Astrocyte (in vitro differentiated cells and primary cell): ENCODE data around the gene EPDR1. TPM values are rescaled to one million over a fixed set of nuclear protein-coding genes. Genes with fewer than 3 reads are reported as not detected.

Experiments
- DNase-seq: peaks from one replicate; pipeline ENCODE4 v3.0.0-alpha.2; 2010; ENCODE audit warnings: low read depth
- FAIRE-seq: peaks from 2 replicates; lab custom pipeline; 2011; peaks lifted over from hg19 to GRCh38; lab: Jason Lieb, UNC
- H2AFZ ChIP-seq: 2 replicates; pipeline ENCODE4 v1.6.0; 2012; ENCODE audit warnings: low read depth, low read length, inconsistent platforms
- H3K27ac ChIP-seq: 2 replicates; pipeline ENCODE4 v1.5.1; 2011; ENCODE audit warnings: low read depth, low read length, inconsistent platforms
- H3K27me3 ChIP-seq: 2 replicates; pipeline ENCODE4 v1.6.0; 2011; ENCODE audit warnings: low read length, inconsistent platforms; ENCODE audit not compliant: insufficient read depth
- H3K36me3 ChIP-seq: 2 replicates; pipeline ENCODE4 v1.5.1; 2011; ENCODE audit warnings: low read length, inconsistent platforms; ENCODE audit not compliant: insufficient read depth
- H3K4me1 ChIP-seq: 2 replicates; pipeline ENCODE4 v1.5.1; 2011; ENCODE audit warnings: low read length, inconsistent platforms; ENCODE audit not compliant: insufficient read depth
- H3K4me2 ChIP-seq: 2 replicates; pipeline ENCODE4 v1.6.0; 2012; ENCODE audit warnings: low read length, inconsistent platforms
- H3K4me3 ChIP-seq: 2 replicates; pipeline ENCODE4 v1.5.1; 2011; ENCODE audit warnings: low read depth, mild to moderate bottlenecking, low read length, inconsistent platforms; ENCODE audit not compliant: insufficient read depth
- H3K79me2 ChIP-seq: 2 replicates; pipeline ENCODE4 v1.6.0; 2012; ENCODE audit warnings: mild to moderate bottlenecking, low read length, inconsistent platforms; ENCODE audit not compliant: insufficient read depth
- H3K9ac ChIP-seq: 2 replicates; pipeline ENCODE4 v1.6.0; 2012; ENCODE audit warnings: mild to moderate bottlenecking, low read length, inconsistent platforms
- H3K9me3 ChIP-seq: 2 replicates; pipeline ENCODE4 v1.5.1; 2012; ENCODE audit warnings: low read depth, mild to moderate bottlenecking, low read length, inconsistent platforms; ENCODE audit not compliant: insufficient read depth
- H4K20me1 ChIP-seq: 2 replicates; pipeline ENCODE4 v1.6.0; 2012; ENCODE audit warnings: low read length, inconsistent platforms; ENCODE audit not compliant: insufficient read depth
- H3K27ac Mint-ChIP-seq: one replicate; pipeline ENCODE4 v1.8.0; 2021; ENCODE audit warnings: mild to moderate bottlenecking, mixed read lengths; ENCODE audit not compliant: unreplicated experiment
- H3K27me3 Mint-ChIP-seq: one replicate; pipeline ENCODE4 v1.8.0; 2021; ENCODE audit warnings: low read depth, mixed read lengths; ENCODE audit not compliant: unreplicated experiment
- H3K36me3 Mint-ChIP-seq: one replicate; pipeline ENCODE4 v1.8.0; 2021; ENCODE audit warnings: low read depth, mixed read lengths; ENCODE audit not compliant: unreplicated experiment
- H3K4me1 Mint-ChIP-seq: one replicate; pipeline ENCODE4 v1.8.0; 2021; ENCODE audit warnings: low read depth, mixed read lengths; ENCODE audit not compliant: unreplicated experiment
- H3K4me3 Mint-ChIP-seq: one replicate; pipeline ENCODE4 v1.8.0; 2021; ENCODE audit warnings: mild to moderate bottlenecking, moderate library complexity, mixed read lengths; ENCODE audit not compliant: unreplicated experiment
- H3K9me3 Mint-ChIP-seq: one replicate; pipeline ENCODE4 v1.8.0; 2021; ENCODE audit warnings: mild to moderate bottlenecking, mixed read lengths; ENCODE audit not compliant: unreplicated experiment
- EZH2 ChIP-seq: IDR thresholded peaks from 2 replicates; pipeline ENCODE4 v1.6.1; 2012; ENCODE audit warnings: mild to moderate bottlenecking, low read length, inconsistent platforms; ENCODE audit not compliant: insufficient read depth
- total RNA-seq: library from RNA; stranded (reverse); gene quantifications from 2 replicates; pipeline ENCODE4 v1.2.1, GENCODE V29; 2021
- TF ChIP-seq, protein P1 (sequence below): IDR thresholded peaks from 2 replicates; pipeline ENCODE4 v1.5.1; 2011; ENCODE audit warnings: low read depth, mild to moderate bottlenecking, inconsistent platforms, low read length, moderate library complexity; ENCODE audit not compliant: insufficient read depth

Gene EPDR1
- total RNA-seq, 1 donor from 2014 or later: 20.6 TPM

DNA sequence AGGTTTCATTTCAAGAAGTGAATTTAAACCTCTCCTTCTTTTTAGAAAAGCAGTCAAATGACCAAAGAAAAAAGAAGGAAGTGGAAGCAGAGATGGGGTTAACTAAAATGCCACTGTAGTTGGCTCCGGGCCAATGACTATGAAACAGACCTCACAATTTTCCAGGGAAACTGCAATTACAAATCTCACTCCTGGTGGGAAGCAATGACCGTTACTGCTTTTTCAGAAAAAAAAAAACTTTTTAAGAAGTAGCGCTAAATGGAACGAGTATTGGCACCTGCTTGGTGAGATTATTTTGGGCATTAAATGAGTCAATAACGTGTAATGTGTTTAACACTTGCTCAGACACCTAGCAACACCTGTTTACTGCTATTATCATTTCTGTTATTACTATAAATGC, 5.0 kb upstream of the EPDR1 start:
- H3K4me3 Mint-ChIP-seq: no peak overlapping the region
- TF ChIP-seq, protein P1, sequence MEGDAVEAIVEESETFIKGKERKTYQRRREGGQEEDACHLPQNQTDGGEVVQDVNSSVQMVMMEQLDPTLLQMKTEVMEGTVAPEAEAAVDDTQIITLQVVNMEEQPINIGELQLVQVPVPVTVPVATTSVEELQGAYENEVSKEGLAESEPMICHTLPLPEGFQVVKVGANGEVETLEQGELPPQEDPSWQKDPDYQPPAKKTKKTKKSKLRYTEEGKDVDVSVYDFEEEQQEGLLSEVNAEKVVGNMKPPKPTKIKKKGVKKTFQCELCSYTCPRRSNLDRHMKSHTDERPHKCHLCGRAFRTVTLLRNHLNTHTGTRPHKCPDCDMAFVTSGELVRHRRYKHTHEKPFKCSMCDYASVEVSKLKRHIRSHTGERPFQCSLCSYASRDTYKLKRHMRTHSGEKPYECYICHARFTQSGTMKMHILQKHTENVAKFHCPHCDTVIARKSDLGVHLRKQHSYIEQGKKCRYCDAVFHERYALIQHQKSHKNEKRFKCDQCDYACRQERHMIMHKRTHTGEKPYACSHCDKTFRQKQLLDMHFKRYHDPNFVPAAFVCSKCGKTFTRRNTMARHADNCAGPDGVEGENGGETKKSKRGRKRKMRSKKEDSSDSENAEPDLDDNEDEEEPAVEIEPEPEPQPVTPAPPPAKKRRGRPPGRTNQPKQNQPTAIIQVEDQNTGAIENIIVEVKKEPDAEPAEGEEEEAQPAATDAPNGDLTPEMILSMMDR: no peak
- no peak for TF ChIP-seq EZH2
- H3K27ac Mint-ChIP-seq: no peak overlapping the region
- peaks cover 42% of the 10 kb centered on the region for H3K27me3 Mint-ChIP-seq
- H3K9me3 Mint-ChIP-seq: no peaks in the 10 kb centered on the region
- Histone ChIP-seq H3K9ac (peak overlapping the region; percentile 72), H3K27ac (no peak overlapping the region), H3K27me3 (peaks cover 17% of the 10 kb centered on the region), H3K4me1 (peaks cover 27% of the 10 kb centered on the region), H3K4me3 (peak overlapping the region; percentile 54), H2AFZ (no peak overlapping the region), H3K79me2 (no peaks in the 10 kb centered on the region), H4K20me1 (no peaks in the 10 kb centered on the region), H3K9me3 (no peaks in the 10 kb centered on the region), H3K4me2 (peak overlapping the region; percentile 89), H3K36me3 (no peaks in the 10 kb centered on the region)
- peaks cover 2% of the 10 kb centered on the region for H3K4me1 Mint-ChIP-seq
- DNase-seq (no peak), FAIRE-seq (no peak)
- no peaks in the 10 kb centered on the region for H3K36me3 Mint-ChIP-seq

- H3K36me3 ChIP-seq: no peaks in the 10 kb centered on the region
- peak overlapping the region; percentile 54 for H3K4me3 ChIP-seq
- H4K20me1 ChIP-seq: no peaks in the 10 kb centered on the region
- no peaks in the 10 kb centered on the region for H3K9me3 ChIP-seq
- no peaks in the 10 kb centered on the region for H3K79me2 ChIP-seq
- peak; percentile 75 for TF ChIP-seq EZH2
- TF ChIP-seq, protein P1: no peak
- Mint-ChIP-seq H3K36me3 (no peaks in the 10 kb centered on the region), H3K4me3 (peak overlapping the region; percentile 52), H3K9me3 (no peaks in the 10 kb centered on the region), H3K4me1 (peaks cover 2% of the 10 kb centered on the region), H3K27me3 (peaks cover 44% of the 10 kb centered on the region), H3K27ac (no peak overlapping the region)
- no peak overlapping the region for H3K27ac ChIP-seq
- peak overlapping the region; percentile 89 for H3K4me2 ChIP-seq
- H3K9ac ChIP-seq: peak overlapping the region; percentile 72
- H3K4me1 ChIP-seq: peaks cover 28% of the 10 kb centered on the region
- no peak for FAIRE-seq
- H3K27me3 ChIP-seq: peaks cover 17% of the 10 kb centered on the region
- peak; percentile 22 for DNase-seq
- peak overlapping the region; percentile 82 for H2AFZ ChIP-seq
Measured at GRCh38 chr7:37916017-37916672, 4.3 kb upstream of the EPDR1 start.
